ENCODE results near the gene TAF4.
"Not testable (repeated sequence)": the region's sequence is repeated elsewhere in the genome, so short reads cannot be mapped to it uniquely, and the experiment has no call there.

Gene TAF4

GRCh38 chr20:62079166-62079565, 13.5 kb upstream of the TAF4 start:
- DNase-seq: no peak

- DNase-seq: no peak
These were observed 7.6 kb upstream of the TAF4 start for GRCh38 chr20:62073323-62073722.

GRCh38 chr20:62071669-62072430, 6.2 kb upstream of the TAF4 start:
- DNase-seq: not testable (repeated sequence)

DNA sequence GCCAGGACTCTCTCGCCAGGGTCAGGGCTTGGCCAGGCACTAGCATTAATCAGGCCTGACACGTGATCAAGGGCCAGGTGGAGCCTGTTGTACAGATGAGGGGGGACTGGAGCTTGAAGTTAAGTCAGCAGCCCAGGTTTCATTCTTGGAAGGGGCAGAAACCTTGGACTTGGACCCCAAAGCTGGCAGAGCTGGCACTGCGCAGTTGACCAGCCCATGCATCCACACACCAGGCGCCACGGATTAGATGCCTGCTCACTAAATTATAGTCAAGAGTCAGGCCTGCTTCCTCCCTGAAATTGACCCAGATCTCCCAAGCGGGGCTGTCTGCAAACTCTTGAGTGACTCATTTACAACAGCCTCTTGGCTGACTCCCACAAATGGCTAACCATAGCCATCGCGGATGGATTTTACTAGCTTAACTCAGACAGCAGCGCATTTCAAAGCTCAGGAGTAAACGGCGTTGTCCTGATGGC, 4.1 kb upstream of the TAF4 start:
- no peak for DNase-seq

DNA sequence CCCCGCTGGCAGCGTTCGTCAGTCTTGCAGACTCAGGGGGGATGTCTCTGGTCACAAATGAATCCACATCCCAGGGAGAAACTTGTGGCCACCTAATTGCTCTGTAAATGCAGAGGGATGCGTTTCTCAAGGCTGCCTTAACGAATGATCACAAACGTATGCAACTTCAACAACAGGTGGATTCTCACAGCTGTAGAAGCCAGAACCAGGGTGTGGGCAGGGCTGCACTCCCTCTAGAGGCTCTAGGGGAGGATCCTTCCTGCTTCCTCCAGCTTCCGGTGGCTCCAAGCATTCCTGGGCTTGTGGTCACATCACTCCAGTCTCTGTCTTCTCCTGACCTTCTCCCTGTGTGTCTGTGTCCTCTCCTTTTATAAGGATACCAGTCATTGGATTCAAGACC, 3.3 kb upstream of the TAF4 start:
- DNase-seq: no peak

- no peak for DNase-seq
These were observed 2.0 kb upstream of the TAF4 start for GRCh38 chr20:62067547-62068260.

- no peak for DNase-seq
These were observed 1.3 kb upstream of the TAF4 start for GRCh38 chr20:62066983-62067433.

DNA sequence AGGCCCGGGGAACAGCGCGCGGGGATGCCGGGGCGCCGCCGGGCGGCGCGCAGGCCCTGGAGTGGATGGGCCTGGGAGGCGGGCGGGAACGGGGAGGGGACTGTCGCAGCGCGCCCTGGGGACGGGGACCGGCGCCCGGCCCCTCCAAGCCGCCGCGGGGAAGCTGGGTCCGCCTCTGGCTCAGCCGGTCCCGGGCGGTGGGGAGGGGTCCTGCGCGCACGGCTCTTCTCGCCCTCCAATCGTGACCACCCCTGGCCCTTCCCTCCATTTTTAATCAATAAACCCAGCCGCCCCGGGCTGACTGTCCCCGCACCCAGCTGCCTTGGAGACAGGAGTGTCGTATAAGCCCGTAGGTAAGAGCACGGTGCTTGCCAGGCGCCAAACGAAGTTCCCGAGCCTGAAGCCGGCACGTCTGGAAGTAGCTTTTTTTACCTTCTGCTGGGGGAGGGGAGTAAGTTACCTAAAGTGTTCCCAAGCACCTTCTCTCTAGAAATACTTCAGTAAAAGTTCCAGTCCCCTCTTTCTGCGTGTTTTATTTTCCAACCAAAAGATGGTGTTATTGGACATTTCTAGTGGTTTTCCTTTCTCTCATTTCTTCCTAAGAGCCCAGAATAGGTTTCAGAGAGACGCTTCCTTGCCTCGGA, 780 bp upstream of the TAF4 start:
- peak; percentile 60 for DNase-seq

DNA sequence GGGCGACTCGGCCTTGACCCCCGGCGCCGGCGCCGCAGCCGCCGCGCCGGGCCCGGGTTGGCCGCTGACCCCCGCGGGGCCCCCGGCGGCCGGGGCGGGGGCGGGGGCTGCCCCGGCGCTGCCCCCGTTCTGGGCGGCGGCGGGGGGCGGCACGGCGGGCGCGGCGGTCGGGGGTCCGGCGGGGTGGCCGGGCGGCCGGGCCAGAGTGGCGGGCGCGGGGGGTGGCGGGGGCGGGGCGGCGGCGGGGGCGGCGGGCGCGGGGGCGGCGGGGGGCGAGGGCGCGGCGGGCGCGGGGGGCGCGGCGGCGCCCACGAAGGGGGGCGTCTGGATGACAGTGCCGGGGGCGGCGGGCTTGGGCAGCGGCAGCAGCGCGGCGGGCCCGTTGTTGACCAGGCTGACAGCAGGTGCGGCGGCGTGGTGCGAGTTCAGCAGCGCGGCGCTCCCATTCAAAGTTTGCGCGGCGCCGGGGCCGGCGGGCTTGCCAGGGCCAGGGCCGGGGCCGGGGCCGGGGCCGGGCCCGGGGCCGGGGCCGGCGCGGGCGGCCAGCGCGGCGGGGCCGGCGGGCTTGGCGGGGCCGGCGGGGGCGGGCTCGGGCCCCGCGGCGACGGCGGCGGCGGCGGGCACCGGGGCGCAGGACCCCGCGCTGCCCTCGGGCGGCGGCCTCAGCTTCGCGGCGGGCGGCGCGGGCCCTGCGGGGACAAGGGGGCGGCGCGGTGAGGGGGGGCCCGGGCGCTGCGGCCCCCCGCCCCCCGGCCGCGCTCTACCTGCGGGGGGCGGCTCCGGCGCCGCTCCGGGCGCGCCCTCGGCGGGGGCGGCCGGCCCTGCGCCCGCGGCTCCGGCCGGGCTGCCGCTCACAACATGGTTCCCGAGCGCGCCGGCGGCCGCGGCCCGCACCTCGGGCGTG, 659 bp downstream of the TAF4 start:
- no peak for DNase-seq

DNA sequence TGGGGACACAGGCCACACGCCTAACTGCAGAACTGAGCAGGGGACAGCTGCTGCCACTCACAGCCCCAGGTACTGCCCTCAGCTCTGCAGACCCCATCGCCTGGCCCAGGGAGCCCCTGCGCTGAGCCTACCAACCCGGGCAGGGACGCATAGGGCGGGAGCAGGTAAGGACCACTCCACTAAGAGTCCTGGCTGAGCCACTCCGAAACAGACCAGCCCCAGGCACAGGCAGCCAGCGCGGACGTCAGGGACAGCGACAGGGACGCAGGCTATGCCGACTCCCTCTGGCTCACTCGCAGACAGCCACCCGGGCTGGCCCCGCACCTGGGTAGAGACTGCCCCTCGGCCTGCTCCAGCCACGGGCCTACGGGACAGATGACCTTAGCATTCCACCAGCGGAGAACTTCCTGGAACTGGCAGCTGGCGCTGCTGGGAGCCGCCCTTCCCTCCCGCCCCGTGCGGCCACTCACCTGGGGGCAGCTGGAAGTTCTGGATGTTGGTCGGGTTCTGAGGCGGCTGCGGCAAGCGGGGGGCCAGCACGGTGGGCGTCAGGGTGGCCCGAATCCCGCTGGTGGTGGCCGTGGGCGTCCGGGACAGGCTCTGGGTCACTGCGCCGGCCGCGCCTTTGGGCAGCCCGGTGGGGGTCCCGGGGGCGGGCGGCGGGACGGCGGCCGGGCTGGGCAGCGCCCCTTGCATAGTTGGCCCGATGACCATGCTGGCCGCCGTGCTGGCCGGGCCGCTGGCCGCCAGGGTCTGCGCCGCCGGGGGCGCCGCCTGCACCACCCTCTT, 1.5 kb downstream of the TAF4 start:
- no peak for DNase-seq

DNA sequence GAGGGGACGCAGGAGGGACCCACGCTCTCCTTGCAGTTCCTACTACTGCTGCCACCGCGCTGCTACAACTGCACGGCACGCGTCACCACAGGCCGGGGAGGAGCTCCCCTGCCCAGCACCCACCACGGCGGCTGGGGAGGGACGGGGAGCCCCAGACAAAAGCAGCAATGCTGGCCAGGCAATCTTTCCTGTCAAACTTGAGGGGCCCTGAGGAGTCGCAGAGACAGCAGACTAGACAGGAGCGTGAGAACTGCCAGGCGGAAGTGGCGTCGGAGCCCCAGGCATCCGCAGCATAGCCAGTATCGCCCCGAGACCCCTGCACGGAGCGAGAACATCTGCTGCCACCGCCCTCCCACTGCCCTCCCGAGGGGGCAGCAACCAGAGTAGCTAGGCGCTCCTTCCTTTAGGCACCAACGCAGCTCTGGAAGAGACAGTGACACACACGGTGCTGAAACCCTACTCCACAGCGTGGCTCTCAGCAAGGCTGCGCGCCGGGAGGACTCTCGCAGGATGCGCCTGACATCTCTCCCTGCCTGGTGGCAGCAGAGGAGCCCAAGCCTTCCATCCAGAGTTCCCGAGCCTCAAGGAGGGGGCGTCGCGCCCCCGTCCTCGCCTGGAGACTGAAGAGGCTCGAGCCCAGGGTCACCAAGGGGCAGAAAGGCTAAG, 2.2 kb downstream of the TAF4 start:
- no peak for DNase-seq

DNA sequence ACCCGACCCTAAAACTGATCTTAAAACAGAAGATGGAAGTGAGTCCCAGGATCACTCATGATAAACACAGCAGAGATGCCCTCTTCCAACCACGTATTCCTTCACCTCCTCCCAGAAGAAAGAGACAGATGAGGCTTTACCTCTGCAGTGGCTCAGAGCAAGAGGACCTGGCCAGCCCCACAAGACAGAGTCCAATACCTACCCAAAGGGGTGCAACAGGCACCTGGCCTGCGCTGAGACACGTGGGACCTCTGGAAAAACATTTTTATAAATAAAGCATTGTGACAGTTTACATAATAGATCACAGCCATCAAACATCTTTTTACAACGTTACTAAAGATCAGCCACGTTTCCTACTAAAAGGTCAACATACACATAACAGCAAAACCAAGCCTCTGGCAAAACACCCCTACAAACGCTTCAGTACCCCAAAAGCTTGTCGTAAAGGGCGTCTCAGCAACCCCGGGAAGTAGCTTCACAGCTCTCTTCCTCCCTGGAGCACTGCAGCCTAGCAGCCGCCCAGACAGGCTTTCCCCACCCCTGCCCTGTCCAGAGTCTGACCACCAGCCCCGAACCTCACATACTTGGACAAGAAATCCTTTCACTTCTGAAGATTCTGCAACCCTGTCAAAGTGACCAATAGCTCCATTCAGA, 2.9 kb downstream of the TAF4 start:
- no peak for DNase-seq

- no peak for DNase-seq
These were observed 3.7 kb downstream of the TAF4 start for GRCh38 chr20:62061851-62062423.

DNA sequence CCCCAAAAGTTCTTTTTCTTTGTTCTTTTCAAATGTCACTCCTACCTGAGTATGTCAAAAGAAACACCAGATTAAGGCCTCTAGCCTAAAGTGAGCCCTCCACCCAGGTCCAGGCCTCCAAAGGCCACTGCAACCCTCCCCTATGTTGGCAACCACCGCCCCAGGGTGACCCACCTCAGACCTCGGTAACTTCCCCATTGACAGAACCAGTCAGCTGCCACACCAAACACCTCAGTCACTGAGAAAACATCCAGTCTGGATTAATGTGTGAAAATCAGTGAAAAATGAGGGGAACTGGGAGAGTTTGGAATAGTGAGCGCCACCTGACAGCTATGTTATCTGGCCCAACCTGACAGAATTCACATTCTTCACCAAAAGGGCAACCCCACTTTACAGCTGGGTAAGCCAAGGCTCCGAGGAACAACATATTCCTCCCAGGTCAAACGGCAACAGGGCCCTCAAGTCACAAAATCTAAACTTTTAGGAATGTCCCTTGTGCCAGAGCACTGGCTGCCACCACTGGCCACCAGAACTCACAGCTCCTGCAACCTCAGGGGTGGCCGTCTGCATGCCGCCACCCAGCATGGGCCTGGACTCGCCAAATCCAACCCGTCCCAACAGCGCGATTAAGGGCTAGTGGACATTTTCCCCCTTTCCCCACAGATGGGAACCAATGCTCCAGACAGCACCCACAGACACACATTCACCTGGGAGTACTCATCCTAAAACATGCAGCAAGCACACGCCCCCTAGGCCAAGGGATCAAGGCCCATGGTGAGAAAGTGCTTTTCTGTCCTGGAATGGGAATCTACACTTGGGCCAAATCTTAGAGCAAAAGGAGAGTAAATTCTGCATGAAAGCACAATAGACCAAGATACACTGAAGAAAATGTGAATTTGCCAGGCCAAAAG, 4.8 kb downstream of the TAF4 start:
- no peak for DNase-seq

DNA sequence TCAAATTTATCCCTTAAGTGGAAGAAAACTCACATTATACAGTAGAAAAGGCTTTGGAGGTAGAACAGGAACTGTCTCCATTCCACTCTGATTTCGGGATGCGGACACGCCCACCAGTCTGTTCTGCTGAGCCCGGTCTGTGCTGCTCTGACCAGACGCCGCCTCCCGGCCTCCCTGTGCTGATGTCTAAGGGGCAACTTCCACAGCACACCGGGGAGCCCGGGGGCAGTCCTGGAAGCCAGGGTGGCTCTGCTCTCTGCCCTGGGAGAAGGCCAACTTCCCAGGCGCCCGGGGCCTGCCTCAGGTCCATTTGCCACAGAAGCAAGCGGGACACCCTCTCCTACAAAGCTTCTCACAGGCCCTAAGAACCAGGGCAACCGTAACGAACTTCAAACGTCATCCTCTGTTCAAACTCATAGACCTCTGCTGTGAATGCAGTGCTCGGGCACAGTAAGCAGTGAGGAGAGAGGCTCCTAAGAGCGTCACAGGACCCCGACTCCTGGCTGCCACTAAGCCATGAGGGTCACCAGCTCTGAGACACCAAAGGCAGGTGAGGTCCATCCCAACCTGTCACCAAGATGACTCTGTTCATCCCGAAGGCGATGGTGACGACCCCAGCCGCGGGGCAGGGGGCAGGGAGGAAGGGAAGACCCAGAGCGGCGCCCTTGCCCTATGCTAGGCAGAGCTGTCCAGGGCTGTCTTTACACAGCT, 5.6 kb downstream of the TAF4 start:
- no peak for DNase-seq

- no peak for DNase-seq
These were observed 6.3 kb downstream of the TAF4 start for GRCh38 chr20:62059401-62059800.

GRCh38 chr20:62058941-62059340, 6.7 kb downstream of the TAF4 start:
- DNase-seq: no peak

- no peak for DNase-seq
These were observed 8.7 kb downstream of the TAF4 start for GRCh38 chr20:62056975-62057374.

GRCh38 chr20:62056377-62056776, 9.3 kb downstream of the TAF4 start:
- no peak for DNase-seq
